HepG2 (cell line): ENCODE results near the gene ZBTB37. TPM values are rescaled to one million over a fixed set of nuclear protein-coding genes. Genes with fewer than 3 reads are reported as not detected.
A peak's percentile ranks its signal among the peaks of the same experiment; 100 is the strongest.

Experiments used
- DR1 ChIP-seq: sonication (generic); formaldehyde crosslinking; IDR thresholded peaks from 2 replicates; pipeline ENCODE4 v1.8.0; 2021; ENCODE audit warnings: mild to moderate bottlenecking, missing genetic modification reagents, inconsistent platforms
- HNF1A ChIP-seq, 2 experiments: sonication (generic) in 1 of 2; formaldehyde crosslinking in 1 of 2; IDR thresholded peaks; 2 replicates each; pipeline versions ENCODE4 v1.4.0 to v1.6.1; 2016 to 2020; ENCODE audit warnings: borderline replicate concordance in 1 of 2, low read depth in 1 of 2, mild to moderate bottlenecking in 1 of 2, missing genetic modification reagents in 1 of 2
- JUNB ChIP-seq: sonication (generic); formaldehyde crosslinking; IDR thresholded peaks from 2 replicates; pipeline ENCODE4 v1.8.0; 2022; ENCODE audit warnings: missing genetic modification reagents, mild to moderate bottlenecking, borderline replicate concordance
- MATR3 ChIP-seq: sonication (generic); formaldehyde crosslinking; IDR thresholded peaks from 2 replicates; pipeline ENCODE4 v1.4.0; 2020; ENCODE audit warnings: missing genetic modification reagents
- MTA3 ChIP-seq: sonication (generic); formaldehyde crosslinking; IDR thresholded peaks from 2 replicates; pipeline ENCODE4 v1.4.0; 2020; ENCODE audit warnings: missing genetic modification reagents
- PLRG1 ChIP-seq: fragments of 450-650 bp; conservative IDR thresholded peaks from 2 replicates; pipeline ENCODE4 v1.6.1; 2016
- SIN3A ChIP-seq: IDR thresholded peaks from 2 replicates; pipeline ENCODE4 v1.6.1; 2011; ENCODE audit warnings: low read depth, mild to moderate bottlenecking, control low read depth, low read length, borderline replicate concordance
- SMAD3 ChIP-seq: sonication (generic); formaldehyde crosslinking; IDR thresholded peaks from 2 replicates; pipeline ENCODE4 v1.4.0; 2020; ENCODE audit warnings: missing genetic modification reagents
- TRIM24 ChIP-seq: sonication (generic); formaldehyde crosslinking; IDR thresholded peaks from 2 replicates; pipeline ENCODE4 v1.8.0; 2022; ENCODE audit warnings: mild to moderate bottlenecking, missing genetic modification reagents
- ZBTB3 ChIP-seq: sonication (generic); formaldehyde crosslinking; IDR thresholded peaks from 2 replicates; pipeline ENCODE4 v1.4.0; 2020; ENCODE audit warnings: low read depth, mild to moderate bottlenecking, moderate library complexity, missing genetic modification reagents, borderline replicate concordance
- ZFP82 ChIP-seq: sonication (generic); formaldehyde crosslinking; IDR thresholded peaks from 2 replicates; pipeline ENCODE4 v1.5.1; 2020; ENCODE audit warnings: mild to moderate bottlenecking, missing genetic modification reagents, borderline replicate concordance
- ZFP90 ChIP-seq: sonication (generic); formaldehyde crosslinking; IDR thresholded peaks from 2 replicates; pipeline ENCODE4 v1.8.0; 2022; ENCODE audit warnings: missing genetic modification reagents, mild to moderate bottlenecking, inconsistent platforms, borderline replicate concordance
- ZFY ChIP-seq: sonication (generic); formaldehyde crosslinking; IDR thresholded peaks from 2 replicates; pipeline ENCODE4 v1.4.0; 2020; ENCODE audit warnings: missing genetic modification reagents
- ZMYM3 ChIP-seq: sonication (generic); formaldehyde crosslinking; IDR thresholded peaks from 2 replicates; pipeline ENCODE4 v1.5.1; 2020; ENCODE audit warnings: mild to moderate bottlenecking, missing genetic modification reagents
- ZNF337 ChIP-seq: sonication (generic); formaldehyde crosslinking; IDR thresholded peaks from 2 replicates; pipeline ENCODE4 v1.5.1; 2020; ENCODE audit warnings: missing genetic modification reagents, low read depth, mild to moderate bottlenecking, borderline replicate concordance
- ZNF44 ChIP-seq: sonication (generic); formaldehyde crosslinking; IDR thresholded peaks from 2 replicates; pipeline ENCODE4 v1.5.1; 2020; ENCODE audit warnings: mild to moderate bottlenecking, missing genetic modification reagents
- ZNF619 ChIP-seq: sonication (generic); formaldehyde crosslinking; IDR thresholded peaks from 2 replicates; pipeline ENCODE4 v1.4.0; 2020; ENCODE audit warnings: mild to moderate bottlenecking, missing genetic modification reagents
- polyA plus RNA-seq, 8 experiments: library from polyadenylated mRNA; depleted of rRNA in 3 of 8; stranded (reverse) in 7 of 8; unstranded in 1 of 8; fragments of >200 nt; fragmentation: Illumina TruSeq in 4 of 8; extraction: Trizol in 4 of 8; gene quantifications; 2 replicates each; pipeline versions ENCODE4 v1.2.1 to v1.2.3, GENCODE V29; 2011 to 2016; ENCODE audit warnings: low read depth in 4 of 8, missing spikeins in 1 of 8, mixed read lengths in 1 of 8; ENCODE audit not compliant: insufficient read depth in 1 of 8
- total RNA-seq, 5 experiments: library from RNA; depleted of rRNA; stranded (reverse); fragments of >200 nt; fragmentation: Illumina TruSeq; extraction: Trizol; gene quantifications; 2 replicates each; pipeline ENCODE4 v1.2.3, GENCODE V29; 2016; ENCODE audit warnings: low read depth in 1 of 5
- TF ChIP-seq, protein P1 (sequence below): sonication (generic); formaldehyde crosslinking; IDR thresholded peaks from 2 replicates; pipeline ENCODE4 v1.8.1; 2023; ENCODE audit warnings: missing genetic modification reagents, inconsistent platforms, borderline replicate concordance
- TF ChIP-seq, protein P2 (sequence below): sonication (generic); formaldehyde crosslinking; IDR thresholded peaks from 2 replicates; pipeline ENCODE4 v1.5.0; 2020; ENCODE audit warnings: missing genetic modification reagents
- TF ChIP-seq, protein P3 (sequence below): IDR thresholded peaks from 2 replicates; pipeline ENCODE4 v1.6.1; 2016

The ZBTB37 gene
- total and polyA plus RNA-seq, 2 of the 13 experiments (the other 11 are each of a cell fraction or from before 2014, with no cell fraction given), result 2.6 to 7.7 TPM

DNA sequence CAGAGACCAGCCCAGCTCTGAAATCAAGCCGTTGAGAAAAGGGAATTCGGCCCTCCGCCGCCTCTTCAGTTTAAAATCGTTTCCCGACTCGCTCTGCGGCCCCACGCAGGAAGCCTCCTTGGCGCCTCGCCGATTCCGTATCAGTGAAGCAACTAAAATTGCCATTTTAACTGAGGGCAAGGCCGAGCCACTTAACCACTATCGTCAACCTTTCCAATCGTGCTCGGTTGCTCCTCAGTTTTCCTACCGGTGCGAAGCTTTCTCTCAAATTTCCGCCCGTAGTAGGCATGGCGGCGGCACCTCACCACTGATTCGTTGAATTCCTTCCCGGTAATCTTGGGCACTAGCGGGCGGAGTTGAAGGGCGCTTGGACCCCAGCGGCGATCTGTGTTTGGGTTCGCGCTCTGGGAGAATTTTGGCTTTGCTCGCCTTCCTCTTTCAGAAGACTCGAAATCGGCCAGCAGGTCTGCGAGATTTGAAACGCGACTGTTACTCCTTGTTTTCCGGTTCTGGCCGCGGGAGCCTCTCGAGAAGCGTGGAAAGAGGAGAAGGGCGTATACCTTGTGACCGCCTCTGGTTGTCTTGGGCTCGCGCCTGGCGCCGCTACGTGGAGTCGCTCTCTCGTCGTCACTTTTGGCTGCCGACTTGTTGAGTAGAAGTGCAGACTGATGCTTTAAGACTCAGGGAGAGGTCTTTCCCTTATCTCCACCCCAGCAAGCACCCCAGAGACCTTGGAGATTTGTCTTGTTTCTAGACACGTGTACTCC is 43.7 kb upstream of the ZBTB37 start, which contains the start of the genes CENPL and DARS2 (continued):
- TF ChIP-seq MTA3 (no peak), HNF1A (IDR thresholded peaks at IDR 0.05; ENCODE audit: low read depth) (no peak), HNF1A (CRISPR knock-in tag; IDR thresholded peaks at IDR 0.05; ENCODE audit: borderline replicate concordance) (no peak), JUNB (CRISPR knock-in tag) (peak; percentile 46; the same call in 1 of the 2 replicates), MATR3 (CRISPR knock-in tag) (no peak), TRIM24 (no peak), ZFP82 (no peak), ZFY (CRISPR knock-in tag) (peak; percentile 91), ZNF44 (no peak), ZFP90 (no peak), DR1 (CRISPR knock-in tag) (peak; percentile 65; the same call in 1 of the 2 replicates), ZMYM3 (CRISPR knock-in tag) (no peak), SMAD3 (no peak), SIN3A (peak; percentile 84), ZBTB3 (CRISPR knock-in tag) (no peak), ZNF337 (CRISPR knock-in tag) (no peak), ZNF619 (CRISPR knock-in tag) (no peak), PLRG1 (no peak)
- TF ChIP-seq, protein P1, sequence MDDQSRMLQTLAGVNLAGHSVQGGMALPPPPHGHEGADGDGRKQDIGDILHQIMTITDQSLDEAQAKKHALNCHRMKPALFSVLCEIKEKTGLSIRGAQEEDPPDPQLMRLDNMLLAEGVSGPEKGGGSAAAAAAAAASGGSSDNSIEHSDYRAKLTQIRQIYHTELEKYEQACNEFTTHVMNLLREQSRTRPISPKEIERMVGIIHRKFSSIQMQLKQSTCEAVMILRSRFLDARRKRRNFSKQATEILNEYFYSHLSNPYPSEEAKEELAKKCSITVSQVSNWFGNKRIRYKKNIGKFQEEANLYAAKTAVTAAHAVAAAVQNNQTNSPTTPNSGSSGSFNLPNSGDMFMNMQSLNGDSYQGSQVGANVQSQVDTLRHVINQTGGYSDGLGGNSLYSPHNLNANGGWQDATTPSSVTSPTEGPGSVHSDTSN (CRISPR knock-in tag), result no peak
- TF ChIP-seq, protein P2, sequence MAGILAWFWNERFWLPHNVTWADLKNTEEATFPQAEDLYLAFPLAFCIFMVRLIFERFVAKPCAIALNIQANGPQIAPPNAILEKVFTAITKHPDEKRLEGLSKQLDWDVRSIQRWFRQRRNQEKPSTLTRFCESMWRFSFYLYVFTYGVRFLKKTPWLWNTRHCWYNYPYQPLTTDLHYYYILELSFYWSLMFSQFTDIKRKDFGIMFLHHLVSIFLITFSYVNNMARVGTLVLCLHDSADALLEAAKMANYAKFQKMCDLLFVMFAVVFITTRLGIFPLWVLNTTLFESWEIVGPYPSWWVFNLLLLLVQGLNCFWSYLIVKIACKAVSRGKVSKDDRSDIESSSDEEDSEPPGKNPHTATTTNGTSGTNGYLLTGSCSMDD (CRISPR knock-in tag), result no peak
- TF ChIP-seq, protein P3, sequence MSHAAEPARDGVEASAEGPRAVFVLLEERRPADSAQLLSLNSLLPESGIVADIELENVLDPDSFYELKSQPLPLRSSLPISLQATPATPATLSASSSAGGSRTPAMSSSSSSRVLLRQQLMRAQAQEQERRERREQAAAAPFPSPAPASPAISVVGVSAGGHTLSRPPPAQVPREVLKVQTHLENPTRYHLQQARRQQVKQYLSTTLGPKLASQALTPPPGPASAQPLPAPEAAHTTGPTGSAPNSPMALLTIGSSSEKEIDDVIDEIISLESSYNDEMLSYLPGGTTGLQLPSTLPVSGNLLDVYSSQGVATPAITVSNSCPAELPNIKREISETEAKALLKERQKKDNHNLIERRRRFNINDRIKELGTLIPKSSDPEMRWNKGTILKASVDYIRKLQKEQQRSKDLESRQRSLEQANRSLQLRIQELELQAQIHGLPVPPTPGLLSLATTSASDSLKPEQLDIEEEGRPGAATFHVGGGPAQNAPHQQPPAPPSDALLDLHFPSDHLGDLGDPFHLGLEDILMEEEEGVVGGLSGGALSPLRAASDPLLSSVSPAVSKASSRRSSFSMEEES (CRISPR knock-in tag), result no peak; the same call in 1 of the 2 replicates
